ENCODE data around the gene FNDC10. TPM values are rescaled to one million over a fixed set of nuclear protein-coding genes. Genes with fewer than 3 reads are reported as not detected.
"Not testable (repeated sequence)": the region's sequence is repeated elsewhere in the genome, so short reads cannot be mapped to it uniquely, and the experiment has no call there.

The FNDC10 gene
- total RNA-seq, 1 experiment from 2014 or later = 8.4 TPM

- CTCF ChIA-PET = no interaction called here
- RAD21 ChIA-PET (ENCODE audit: low non-redundant PET in 1 of 2, low total read pairs in 2 of 2, uncharacterized antibody in 2 of 2, unreplicated experiment in 2 of 2) = no interaction called here
- Histone ChIP-seq H3K27ac (ENCODE audit: low read depth, low read length) (no peak overlapping the region), H3K79me2 (ENCODE audit: insufficient read depth, low read length) (no peaks in the 10 kb centered on the region), H3K27me3 (ENCODE audit: insufficient read depth, low read length) (peaks cover 11% of the 10 kb centered on the region; the same call in 1 of the 2 replicates), H3K36me3 (ENCODE audit: control insufficient read depth in 1 of 2, insufficient read depth in 2 of 2, low read length in 2 of 2) (no peaks in the 10 kb centered on the region), H3K4me2 (ENCODE audit: low read length) (peak overlapping the region; percentile 65; the same call in 1 of the 2 replicates), H2AFZ (ENCODE audit: low read depth, low read length, poor library complexity, severe bottlenecking) (no peak overlapping the region), H3K4me1 (ENCODE audit: control insufficient read depth in 1 of 2, insufficient read depth in 2 of 2, low read length in 2 of 2) (peaks cover 10 to 35% of the 10 kb centered on the region in 2 experiments; a peak in 3 of 4 replicates), H3K9me2 (ENCODE audit: insufficient read depth) (no peaks in the 10 kb centered on the region), H3K9ac (ENCODE audit: low read length) (no peak overlapping the region), H3K4me3 (replicated peaks in 1 of 2; ENCODE audit: low read depth in 1 of 2, low read length in 2 of 2) (no peak overlapping the region), H4K20me1 (ENCODE audit: insufficient read depth) (no peaks in the 10 kb centered on the region), H3K9me3 (ENCODE audit: control insufficient read depth in 1 of 2, insufficient read depth in 1 of 2, low read depth in 1 of 2, low read length in 2 of 2) (no peaks in the 10 kb centered on the region)
- intact Hi-C loops (cut with micrococcal nuclease) = no loop called here
- DNase-seq (ENCODE audit: low read depth, low spot score) (no peak), ATAC-seq (no peak)
- POLR2A ChIA-PET = no interaction called here
- no peak for TF ChIP-seq ATF3 (IDR thresholded peaks at IDR 0.05)
- BruUV-seq (replicated peaks) = no TSS peak
Observed at GRCh38 chr1:1596493-1597274, 3.3 kb downstream of the FNDC10 start.

- H3K9me3 ChIP-seq (ENCODE audit: control insufficient read depth in 1 of 2, insufficient read depth in 1 of 2, low read depth in 1 of 2, low read length in 2 of 2); H3K27ac ChIP-seq (ENCODE audit: low read depth, low read length); H3K36me3 ChIP-seq (ENCODE audit: control insufficient read depth in 1 of 2, insufficient read depth in 2 of 2, low read length in 2 of 2); H3K4me2 ChIP-seq (ENCODE audit: low read length); ATAC-seq; CTCF ChIA-PET; POLR2A ChIA-PET; H4K20me1 ChIP-seq (ENCODE audit: insufficient read depth); H3K9ac ChIP-seq (ENCODE audit: low read length); H3K4me3 ChIP-seq (replicated peaks in 1 of 2; ENCODE audit: low read depth in 1 of 2, low read length in 2 of 2); DNase-seq (ENCODE audit: low read depth, low spot score); RAD21 ChIA-PET (ENCODE audit: low non-redundant PET in 1 of 2, low total read pairs in 2 of 2, uncharacterized antibody in 2 of 2, unreplicated experiment in 2 of 2); BruUV-seq (replicated peaks); H2AFZ ChIP-seq (ENCODE audit: low read depth, low read length, poor library complexity, severe bottlenecking); intact Hi-C loops (cut with micrococcal nuclease); H3K79me2 ChIP-seq (ENCODE audit: insufficient read depth, low read length); H3K9me2 ChIP-seq (ENCODE audit: insufficient read depth): not testable (repeated sequence)
- H3K27me3 ChIP-seq (ENCODE audit: insufficient read depth, low read length) = peaks cover 11% of the 10 kb centered on the region; the same call in 1 of the 2 replicates
- peaks cover 8 to 32% of the 10 kb centered on the region in 2 experiments; a peak in 3 of 4 replicates for H3K4me1 ChIP-seq (ENCODE audit: control insufficient read depth in 1 of 2, insufficient read depth in 2 of 2, low read length in 2 of 2)
Observed at GRCh38 chr1:1595341-1595740, 4.6 kb downstream of the FNDC10 start.

Data from HCT116 (cell line).